ENCODE measurements around the gene CTSH.
A peak's percentile ranks its signal among the peaks of the same experiment; 100 is the strongest.
"Not testable (repeated sequence)": the region's sequence is repeated elsewhere in the genome, so short reads cannot be mapped to it uniquely, and the experiment has no call there.

Gene CTSH

DNA sequence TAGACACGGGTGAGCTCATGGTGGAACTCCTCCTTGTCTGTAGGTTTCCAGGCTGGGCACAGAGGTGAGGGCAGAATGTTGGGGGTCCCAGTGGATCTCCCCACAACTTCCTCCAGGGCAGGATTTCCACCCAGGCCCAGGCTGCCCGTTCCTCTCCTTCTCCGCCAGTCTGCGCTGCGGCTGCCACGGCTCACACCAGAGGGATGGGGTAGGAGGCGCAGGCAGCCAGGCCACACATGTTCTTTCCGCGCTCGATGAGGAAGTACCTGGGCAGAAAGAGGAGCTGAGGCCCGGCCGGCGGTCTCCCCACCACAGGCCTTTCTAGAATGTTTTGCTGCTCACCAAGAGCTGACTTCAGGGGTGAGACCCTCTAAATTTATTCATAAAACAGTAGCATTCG lies 22.9 kb downstream of the CTSH start:
- no peak for DNase-seq

DNA sequence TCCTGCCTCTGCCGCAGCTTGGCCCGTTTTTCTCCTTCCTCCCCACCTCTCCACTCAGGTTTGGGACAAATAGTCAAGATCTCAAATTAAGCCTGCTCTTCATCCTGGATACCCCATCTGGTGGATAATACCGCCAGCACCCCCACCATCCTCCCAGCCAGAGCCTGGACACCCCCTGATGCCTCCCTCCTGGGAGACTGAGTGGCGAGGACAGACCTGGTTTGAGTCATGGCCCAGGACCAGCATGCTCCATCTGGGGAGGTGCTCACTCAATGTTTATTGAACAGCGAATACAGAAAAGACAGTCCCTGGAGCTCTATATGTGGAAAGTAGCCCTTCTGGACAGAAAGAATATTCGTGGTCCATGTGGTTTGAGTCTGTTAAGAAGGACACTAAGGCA lies 23.3 kb downstream of the CTSH start:
- DNase-seq, result no peak

DNA sequence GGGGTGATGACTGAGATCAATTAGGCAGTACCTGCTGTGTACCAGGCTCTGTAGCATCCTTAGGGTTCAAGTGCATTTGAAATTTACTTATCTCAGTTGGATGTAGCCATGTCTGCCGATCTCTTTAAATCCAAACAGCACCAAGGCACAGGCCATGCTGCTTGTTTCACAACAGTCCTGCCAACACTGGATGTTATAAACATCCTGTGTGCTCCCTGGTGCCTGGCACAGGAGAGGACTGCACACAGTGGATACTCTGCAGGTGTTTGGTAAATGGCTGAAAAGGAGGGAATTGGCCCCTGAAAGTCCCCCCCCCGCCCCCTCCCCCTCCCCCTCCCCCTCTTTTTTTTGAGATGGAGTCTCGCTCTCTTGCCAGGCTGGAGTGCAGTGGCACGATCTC lies 27.0 kb downstream of the CTSH start:
- no peak for DNase-seq

DNA sequence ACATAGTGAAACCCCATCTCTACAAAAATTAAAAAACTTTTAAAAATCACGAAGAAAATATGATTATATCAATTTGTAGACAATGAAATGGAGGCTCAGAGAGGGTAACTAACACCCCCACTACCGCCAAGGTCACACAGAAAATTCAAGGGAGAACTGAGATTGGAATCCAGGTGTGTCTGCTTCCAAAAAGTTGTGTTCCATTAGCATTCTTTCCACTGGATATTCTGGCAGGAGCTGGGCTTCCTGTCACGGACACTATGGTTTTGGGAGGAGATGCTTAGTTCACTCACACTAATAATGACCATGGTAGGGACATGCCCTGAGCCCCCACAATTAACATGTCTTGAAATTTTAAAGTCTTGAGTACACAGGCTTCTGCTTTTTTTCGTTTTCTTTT lies 28.8 kb downstream of the CTSH start:
- DNase-seq, result no peak

DNA sequence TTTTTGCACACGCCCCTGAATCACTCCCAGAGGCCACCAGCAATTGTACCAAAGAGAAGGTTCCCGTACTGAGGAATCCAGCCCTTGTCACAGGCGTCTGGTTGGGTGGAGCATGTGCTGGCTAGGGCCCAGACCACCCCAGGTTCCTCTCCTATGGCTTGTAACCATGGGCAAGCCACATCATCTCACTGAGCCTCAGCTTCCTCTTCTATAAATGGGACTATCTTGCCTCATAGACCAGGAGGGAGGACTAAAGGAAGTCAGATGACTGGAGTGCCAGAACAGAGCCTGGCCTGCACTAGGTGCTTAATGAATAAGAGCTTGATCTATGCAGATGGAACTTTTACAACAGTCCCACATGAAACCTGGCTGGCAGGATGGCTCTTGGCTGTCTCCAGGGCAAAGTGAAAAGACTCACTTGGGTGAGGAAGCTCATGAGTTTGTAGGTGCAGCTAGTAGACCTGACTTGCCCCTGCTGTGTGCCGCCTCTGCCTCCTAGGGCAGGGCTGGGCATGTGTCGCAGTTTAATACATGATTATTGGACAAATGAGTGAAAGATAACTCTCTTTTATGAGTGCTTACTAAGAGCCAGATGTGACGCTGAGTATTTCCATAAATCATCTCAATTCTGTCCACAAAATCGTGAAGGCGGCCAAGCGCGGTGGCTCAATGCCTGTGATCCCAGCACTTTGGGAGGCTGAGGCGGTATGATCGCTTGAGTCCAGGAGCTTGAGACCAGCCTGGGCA lies 29.3 kb downstream of the CTSH start:
- no peak for DNase-seq

DNA sequence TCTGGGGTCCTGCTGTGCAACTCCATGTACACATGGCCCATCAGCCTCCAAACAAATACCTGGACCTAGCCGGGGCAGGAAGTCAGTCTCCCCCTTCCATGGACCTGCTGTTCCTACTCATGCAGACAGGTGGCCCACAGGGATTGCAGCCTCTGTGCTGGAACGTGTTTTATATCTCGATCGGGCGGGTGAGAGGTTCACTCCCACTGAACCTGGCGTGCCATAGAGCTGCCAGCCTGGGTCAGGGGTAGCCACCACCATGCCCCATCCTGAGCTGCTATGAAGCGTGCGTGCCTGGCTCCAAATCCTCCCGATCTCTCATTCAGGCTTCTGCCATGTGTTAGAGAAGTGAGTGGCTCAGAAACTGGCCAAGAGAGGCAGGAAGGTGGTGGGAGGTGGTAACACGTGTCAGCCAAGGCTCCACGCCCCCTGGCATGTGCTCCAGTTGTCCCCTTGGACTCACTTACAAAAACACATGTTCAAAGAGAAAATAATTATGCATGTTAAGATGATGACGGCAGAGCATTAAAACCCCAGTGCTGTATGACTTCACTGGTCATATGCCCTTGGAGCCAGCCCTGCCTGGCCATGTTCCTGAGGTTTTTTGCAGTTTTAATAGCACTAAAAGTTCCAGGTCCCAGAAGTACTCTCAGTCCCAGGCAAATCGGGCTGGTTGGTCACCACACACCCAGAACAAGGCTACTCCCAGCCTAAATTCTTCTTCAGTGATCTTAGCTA lies 30.6 kb downstream of the CTSH start:
- DNase-seq, result no peak

DNA sequence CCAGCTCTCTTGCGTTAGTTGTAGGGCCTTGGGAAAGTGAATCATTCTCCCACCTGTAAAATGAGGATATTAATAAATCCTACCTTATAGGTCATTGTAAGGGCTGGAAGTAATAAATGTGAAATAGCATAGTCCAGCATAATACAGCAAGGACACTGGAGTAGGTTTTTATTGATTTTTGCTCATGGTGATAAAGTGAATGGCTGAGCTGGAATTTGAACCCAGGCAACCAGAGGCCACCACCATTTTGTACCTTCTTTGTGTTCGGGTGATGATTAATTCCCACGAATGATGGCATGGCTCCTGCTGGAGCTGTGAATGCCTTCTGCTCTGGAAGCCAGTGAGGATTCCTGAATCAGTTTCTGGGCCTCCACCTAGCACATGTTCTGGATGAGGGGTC lies 31.8 kb downstream of the CTSH start:
- DNase-seq, result no peak

DNA sequence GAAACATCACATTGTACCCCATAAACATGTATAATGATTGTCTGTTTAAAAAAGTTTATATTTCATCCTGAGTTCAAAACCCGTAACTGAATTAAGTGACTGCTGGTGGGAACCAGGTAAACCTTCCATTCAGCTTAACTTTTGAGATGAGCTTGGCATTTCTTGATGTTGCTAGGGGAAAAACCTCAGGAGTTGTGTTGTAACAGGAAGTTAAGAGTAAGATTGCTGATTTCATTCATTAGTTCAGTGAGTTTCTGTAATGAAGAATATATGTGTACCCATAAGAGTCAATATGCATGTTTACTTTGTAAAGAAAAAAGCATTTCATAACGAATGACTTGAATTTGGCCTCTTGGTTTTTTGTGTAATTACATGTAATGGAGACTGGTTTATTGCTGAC lies 32.5 kb downstream of the CTSH start:
- no peak for DNase-seq

DNA sequence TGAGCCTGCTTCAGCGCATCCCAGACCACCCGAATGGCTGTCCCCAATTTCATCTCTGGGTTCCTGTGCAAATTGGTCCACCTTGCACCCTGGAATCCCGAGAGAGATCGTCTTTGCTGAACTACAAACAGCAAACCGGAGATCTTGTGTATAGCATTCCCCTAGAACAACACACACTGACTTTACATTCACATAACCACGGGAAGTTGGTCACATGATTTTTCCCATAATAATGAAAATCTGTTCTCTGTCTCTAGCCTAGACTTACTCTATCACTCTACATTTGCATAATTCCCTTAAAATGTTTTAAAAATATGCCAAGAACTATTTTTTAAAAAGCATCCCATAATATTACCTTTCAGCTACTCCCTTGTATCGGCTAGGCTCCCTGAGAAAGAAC lies 34.6 kb downstream of the CTSH start:
- DNase-seq, result no peak

DNA sequence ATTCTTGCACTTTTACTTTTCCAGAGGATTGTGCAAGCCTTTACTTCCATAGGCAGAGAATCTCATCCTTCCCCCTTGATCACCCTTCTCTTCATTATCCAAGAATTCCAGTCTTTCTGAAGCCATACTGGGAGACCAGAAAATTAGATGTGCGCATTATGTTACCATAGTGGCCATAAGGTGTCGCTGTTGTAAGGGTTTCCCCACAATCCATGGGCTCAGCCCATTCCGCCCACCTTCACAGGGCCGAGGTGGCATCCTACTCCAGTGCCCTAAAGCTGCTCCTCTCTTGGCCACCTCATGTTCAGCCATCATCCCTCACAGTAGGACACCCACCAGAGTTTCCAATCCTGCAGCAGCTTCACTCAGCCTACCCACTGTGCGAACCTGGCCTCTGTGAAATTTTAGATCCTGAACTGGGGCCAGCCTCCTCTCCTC lies 35.0 kb downstream of the CTSH start:
- peak; percentile 25 for DNase-seq

DNA sequence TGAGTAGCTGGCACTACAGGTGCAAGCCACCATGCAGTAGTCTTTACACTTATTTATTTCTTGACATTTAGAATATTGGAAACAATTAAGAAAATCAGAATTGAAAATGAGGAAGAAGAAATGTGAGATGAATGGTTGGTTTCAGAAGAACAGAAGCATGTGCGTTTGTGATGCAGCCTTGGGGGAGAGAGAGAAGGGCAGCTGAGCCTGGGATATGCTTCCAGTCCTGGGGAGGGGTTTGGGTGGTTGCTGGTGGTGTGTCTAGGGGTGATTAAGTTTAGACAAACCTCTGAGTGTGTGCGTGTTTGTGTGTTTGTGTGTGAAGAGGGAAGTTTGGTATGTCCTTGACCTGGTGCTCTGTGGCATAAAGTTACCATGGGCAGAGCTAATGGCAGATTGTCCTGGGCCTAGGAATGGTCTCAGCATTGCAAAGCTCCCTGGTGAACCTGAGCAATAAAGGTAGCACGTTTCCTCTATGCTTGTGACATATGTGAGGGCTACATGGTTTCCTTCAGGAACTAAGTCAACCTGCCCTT lies 35.6 kb downstream of the CTSH start:
- no peak for DNase-seq

DNA sequence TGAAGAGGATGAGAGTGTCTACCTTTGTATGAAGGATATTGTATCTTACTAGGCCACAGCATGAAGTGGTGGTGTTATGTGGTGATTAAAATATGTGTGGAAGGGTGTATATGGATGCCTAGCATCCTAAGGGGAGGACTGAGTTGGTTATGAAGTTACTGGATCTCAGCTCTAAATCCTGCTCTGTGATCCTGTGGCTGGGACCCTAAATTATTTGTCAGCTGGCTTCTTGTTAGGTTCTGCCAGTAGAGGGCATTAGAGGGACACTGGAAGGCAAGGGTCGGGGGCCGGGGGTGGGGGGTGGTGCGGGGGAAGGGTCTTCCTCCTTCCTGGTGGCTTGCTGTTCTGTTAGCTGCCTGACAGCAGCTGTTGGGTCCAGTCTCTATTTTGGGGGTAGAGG lies 37.3 kb downstream of the CTSH start:
- no peak for DNase-seq

DNA sequence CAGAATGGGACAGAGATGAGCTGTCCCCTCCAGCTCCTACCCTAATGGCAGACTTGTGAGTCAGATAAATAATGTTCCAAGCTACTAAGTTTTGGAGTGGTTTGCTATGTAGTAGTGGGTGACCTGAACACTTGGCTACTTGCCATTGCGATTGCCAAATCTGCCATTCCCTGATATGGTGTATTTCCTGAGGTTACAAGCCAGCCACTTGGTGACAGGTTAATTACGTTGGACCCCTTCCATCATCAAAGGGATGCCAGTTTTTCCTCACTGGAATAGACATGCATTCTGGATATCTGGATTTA lies 38.6 kb downstream of the CTSH start:
- no peak for DNase-seq

DNA sequence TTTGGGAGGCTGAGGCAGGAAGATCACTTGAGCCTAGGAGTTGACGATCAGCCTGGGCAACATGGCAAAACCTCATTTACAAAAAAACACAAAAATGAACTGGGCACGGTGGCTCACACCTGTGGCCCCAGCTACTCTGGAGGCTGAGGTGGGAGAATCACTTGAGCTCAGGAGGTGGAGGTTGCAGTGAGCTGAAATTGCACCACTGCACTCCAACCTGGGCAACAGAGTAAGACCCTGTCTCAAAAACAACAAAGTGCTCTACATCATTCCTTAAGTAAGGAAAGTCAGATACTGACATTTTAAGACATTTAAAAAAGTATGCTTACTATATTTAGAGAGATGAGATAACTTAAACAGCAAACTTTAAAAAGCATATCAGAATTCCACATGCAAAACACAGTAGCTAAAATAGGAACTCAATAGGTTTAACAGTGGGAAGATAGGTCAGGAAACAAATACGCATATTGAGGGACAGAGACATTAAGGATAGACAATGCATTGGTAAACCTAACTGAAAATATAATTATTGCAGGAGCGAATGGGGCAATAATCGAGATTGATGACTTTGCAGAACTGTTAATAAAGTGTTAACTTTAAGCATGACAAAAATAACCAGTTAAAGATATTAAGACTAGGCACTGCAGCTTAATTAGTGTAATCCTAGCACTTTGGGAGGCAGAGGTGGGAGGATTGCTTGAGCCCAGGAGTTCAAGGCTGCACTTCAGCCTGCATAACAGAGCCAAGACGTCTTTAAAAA lies 40.1 kb downstream of the CTSH start:
- no peak for DNase-seq

DNA sequence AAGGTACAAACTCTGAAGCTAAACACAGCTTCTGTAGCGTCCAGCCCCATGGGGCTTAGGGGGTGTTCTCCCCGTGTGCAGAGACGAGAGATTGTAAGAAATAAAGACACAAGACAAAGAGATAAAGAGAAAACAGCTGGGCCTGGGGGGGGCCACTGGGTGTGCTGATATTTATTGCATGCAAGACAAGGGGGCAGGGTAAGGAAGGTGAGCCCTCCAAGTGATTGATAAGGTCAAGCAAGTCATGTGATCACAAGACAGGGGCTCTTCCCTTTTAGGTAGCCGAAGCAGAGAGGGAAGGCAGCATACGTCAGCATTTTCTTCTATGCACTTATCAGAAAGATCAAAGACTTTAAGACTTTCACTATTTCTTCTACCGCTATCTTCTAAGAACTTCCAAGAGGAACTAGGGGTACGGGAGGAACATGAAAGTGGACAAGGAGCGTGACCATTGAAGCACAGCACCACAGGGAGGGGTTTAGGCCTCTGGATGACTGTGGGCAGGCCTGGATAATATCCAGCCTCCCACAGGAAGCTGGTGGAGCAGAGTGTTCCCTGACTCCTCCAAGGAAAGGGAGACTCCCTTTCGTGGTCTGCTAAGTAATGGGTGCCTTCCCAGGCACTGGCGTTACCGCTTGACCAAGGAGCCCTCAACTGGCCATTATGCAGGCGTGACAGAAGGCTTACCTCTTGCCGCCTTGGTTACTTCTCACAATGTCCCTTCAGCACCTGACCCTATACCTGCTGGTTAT lies 42.4 kb downstream of the CTSH start:
- DNase-seq, result not testable (repeated sequence)

DNA sequence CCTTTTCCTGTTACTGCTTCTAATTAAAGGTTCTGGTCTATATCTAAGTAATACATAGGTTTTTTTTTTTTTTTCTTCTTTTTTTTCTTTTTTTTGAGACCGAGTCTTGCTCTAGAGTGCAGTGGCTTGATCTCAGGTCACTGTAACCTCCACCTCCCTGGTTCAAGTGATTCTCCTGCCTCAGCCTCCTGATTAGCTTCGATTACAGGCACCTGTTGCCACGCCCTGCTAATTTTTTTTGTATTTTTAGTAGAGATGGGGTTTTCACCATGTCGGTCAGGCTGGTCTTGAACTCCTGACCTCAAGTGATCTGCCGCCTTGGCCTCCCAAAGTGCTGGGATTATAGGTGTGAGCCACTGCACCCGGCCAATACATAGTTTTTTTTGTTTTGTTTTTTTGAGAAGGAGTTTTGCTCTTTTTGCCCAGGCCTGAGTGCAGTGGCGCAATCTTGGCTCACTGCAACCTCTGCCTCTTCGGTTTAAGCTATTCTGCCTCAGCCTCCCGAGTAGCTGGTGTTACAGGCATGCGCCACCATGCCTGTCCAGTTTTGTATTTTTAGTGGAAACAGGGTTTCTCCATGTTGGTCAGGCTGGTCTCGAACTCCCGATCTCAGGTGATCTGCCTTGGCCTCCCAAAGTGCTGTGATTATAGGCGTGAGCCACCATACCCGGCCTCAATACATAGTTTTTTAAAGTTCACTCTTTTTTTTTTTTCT lies 43.9 kb downstream of the CTSH start:
- not testable (repeated sequence) for DNase-seq

DNA sequence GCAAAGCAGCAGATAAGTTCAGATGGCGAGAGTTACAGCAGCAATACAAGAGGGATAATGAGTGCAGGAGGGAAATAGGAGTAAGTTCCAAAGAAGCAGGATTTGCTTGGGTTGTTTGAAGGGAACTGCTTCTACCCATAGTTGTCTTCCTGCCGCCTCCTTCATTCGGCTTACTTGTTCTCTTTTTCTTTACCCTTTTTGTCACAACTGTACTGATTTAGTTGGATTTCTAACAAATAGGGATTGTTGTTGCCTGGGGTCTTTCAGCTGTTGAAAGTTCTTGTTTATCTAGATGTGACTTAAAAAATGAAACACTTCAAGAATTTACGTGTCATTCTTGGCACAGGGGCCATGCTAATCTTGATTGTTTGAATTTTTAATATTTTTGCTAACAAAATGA lies 46.3 kb downstream of the CTSH start:
- DNase-seq, result no peak

DNA sequence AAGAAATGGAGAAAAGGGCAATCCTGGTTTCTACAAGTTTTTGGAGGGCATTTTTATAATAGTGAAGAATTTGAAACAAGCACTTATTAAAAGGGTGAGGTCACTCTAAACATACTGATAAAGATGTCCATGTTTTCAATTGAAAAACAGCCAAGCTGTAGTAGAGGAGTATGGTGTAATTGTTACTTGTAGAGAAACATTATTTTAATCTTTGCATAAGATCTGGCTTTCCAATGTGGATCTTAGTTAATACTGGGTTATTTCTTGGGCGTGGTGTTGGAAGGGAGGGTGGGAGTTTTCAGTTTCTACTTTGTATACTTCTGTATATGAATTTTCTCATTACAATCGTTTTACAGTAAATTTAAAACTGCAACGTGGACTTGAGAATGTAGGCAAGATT lies 49.4 kb downstream of the CTSH start:
- no peak for DNase-seq

DNA sequence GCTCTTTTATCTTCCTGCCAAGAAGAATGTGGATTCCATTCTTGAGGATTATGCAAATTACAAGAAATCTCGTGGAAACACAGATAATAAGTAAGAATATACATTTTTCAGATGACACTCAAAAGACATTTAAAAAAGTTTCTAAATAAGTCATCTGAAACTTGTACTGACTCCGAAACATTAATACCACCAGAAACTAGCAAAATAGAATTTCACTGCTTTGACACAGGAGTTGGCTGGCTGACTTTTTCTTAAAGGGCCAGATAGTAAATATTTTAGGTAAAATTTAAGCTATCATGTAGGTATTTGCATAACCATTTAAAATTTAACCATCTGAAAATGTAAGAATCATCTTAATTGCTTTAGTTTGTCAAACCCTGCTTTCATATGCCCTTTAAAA lies 51.3 kb downstream of the CTSH start:
- DNase-seq, result no peak

DNA sequence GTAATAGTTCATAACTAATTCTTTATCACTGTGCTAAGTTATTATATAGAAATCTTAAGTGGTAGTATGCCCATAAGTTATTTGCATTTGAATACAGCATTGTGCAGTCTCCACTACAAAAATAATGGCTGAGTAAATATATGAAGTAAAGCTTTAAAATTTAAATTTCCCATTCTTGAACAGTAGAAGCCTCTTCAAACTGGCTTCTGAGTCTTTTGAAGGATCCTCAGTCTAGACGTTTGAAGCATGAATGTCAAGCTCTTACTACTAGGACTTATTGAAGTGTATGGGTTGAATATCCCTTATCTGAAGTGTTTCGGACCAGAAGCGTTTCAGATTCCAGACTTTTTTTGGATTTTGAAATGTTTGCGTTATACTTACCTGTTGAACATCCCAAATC lies 55.8 kb downstream of the CTSH start:
- no peak for DNase-seq

DNA sequence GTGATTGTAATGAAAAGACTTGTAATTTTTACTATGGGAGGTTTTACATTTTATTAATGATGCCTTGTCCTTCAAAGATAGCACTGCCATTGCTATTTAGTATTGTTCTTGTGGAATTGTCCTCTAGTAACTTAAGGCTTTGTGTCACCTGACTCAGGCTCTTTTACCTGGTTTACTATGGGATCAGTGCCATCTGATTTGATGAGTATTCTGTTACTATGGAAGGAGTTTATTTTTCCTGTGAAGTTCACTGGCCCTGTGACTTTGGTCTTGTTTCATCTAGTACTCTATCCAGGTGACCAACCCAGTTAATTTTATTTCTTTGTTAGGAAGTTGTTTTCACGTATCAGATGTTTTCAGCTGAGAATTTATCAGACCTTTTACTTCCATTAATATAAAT lies 63.2 kb downstream of the CTSH start:
- DNase-seq, result no peak

DNA sequence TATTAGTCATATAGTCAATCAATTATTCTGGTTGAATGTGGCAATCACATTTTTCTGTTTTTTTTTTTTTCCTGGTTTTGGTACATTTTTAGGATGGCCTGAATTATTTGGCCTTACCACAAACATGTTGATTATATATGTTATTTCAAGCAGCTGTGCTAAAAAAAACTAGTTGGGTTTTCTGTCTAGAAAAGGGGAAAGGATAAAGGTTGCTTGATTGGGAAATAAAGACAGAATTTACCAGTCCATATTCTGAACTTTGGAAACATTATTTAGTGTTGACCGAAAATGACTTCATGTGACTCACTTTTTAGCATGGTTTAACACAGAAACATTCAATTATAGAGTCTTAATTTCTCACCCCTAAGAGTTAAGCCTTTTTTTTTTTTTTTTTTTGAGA lies 64.0 kb downstream of the CTSH start:
- no peak for DNase-seq

DNA sequence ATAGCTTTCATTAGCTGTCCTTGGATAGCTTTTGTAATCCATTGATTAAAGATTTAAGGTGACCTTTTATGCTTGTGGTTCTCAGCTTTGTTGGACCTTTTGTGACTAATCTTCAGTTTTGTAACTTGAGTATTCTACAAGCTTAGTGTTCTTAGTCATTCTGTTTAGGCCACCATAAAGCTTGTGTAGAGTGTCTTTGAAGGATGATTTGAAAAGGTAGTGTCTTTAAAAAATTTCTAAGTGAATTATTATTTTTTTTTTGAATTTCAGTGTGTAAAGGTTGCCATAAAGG lies 64.7 kb downstream of the CTSH start:
- DNase-seq, result peak; percentile 20
